Gastrocnemius medialis (tissue), 4 donors: Measurements from ENCODE around the gene DOC2B.

Experiments
- POLR2A ChIP-seq, 2 donors: fragments of 450-650 bp; IDR thresholded peaks; one replicate each; pipeline ENCODE4 v1.6.1; 2017; ENCODE audit warnings: antibody characterized with exemption in 2 of 2, mild to moderate bottlenecking in 2 of 2, moderate library complexity in 2 of 2
- TF ChIP-seq, protein P1 (sequence below), 5 experiments: fragments of 450-650 bp in 3 of 5; fragments of 200-600 bp in 2 of 5; sonication (generic) in 2 of 5; IDR thresholded peaks in 4 of 5; conservative IDR thresholded peaks in 1 of 5; 1 replicate in 4 of 5; 2 replicates in 1 of 5; pipeline ENCODE4 v1.5.1; 2016 to 2019; ENCODE audit warnings: antibody characterized with exemption in 5 of 5, mild to moderate bottlenecking in 3 of 5, moderate library complexity in 3 of 5

DNA sequence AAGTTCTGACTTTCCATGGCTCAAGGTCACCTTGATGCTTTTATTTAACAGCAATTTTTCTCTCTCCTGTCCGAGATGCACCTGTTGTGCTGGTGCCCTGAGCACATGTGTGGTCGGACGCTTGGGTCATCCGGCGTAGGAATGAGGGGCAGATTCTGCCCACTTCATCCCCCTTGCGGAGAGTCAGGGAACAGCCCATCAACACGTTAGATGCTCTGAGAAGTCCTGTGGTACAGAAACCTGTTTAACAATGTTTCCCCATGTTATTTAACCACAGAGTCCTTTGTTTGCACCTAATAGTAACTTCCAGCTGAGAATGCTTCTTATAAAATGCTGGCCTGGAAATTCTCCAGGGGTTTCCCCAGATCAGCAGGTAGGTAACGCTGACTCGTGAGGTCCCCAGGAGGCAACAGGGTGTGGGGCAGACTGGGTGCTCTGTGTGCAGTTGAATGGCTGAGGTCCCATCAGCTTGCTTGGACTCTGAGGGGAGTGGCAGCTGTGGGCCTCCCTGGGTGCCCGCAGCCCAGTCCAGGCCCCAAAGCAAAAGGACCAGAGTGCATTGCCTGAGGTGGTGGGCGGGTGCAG, 17.8 kb downstream of the DOC2B start:
- no peak for TF ChIP-seq POLR2A (IDR thresholded peaks at IDR 0.05)
- TF ChIP-seq, protein P1, sequence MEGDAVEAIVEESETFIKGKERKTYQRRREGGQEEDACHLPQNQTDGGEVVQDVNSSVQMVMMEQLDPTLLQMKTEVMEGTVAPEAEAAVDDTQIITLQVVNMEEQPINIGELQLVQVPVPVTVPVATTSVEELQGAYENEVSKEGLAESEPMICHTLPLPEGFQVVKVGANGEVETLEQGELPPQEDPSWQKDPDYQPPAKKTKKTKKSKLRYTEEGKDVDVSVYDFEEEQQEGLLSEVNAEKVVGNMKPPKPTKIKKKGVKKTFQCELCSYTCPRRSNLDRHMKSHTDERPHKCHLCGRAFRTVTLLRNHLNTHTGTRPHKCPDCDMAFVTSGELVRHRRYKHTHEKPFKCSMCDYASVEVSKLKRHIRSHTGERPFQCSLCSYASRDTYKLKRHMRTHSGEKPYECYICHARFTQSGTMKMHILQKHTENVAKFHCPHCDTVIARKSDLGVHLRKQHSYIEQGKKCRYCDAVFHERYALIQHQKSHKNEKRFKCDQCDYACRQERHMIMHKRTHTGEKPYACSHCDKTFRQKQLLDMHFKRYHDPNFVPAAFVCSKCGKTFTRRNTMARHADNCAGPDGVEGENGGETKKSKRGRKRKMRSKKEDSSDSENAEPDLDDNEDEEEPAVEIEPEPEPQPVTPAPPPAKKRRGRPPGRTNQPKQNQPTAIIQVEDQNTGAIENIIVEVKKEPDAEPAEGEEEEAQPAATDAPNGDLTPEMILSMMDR (IDR thresholded peaks at IDR 0.05 in 4 of 5, conservative IDR thresholded peaks at IDR 0.05 in 1 of 5): no peak
